CD14-positive monocyte (primary cell): ENCODE results near the gene PER1. TPM values are rescaled to one million over a fixed set of nuclear protein-coding genes. Genes with fewer than 3 reads are reported as not detected.

Source experiments
- DNase-seq, 3 donors: peaks; one replicate each; pipeline ENCODE4 v3.0.0-alpha.2; 2011 to 2022
- H2AFZ ChIP-seq: 2 replicates; pipeline ENCODE4 v1.6.0; 2012; ENCODE audit warnings: mild to moderate bottlenecking, low read depth, low read length, inconsistent platforms; ENCODE audit not compliant: insufficient read depth, poor library complexity, severe bottlenecking
- H3K27ac ChIP-seq, 2 donors: 1 replicate in 1 of 2; 2 replicates in 1 of 2; pipeline ENCODE4 v1.5.1; 2012 to 2013; ENCODE audit warnings: low read length in 2 of 2, control low read depth in 1 of 2, inconsistent platforms in 1 of 2, low read depth in 1 of 2, mild to moderate bottlenecking in 1 of 2
- H3K27me3 ChIP-seq, 2 donors: one replicate each; pipeline versions ENCODE4 v1.6.0 to v1.6.1; 2011 to 2013; ENCODE audit warnings: low read length in 2 of 2; ENCODE audit not compliant: control insufficient read depth in 2 of 2, insufficient read depth in 2 of 2
- H3K36me3 ChIP-seq, 2 donors: replicated peaks in 1 of 2; 1 replicate in 1 of 2; 2 replicates in 1 of 2; pipeline versions ENCODE4 v1.5.1 to v1.6.1; 2012 to 2013; ENCODE audit warnings: low read length in 2 of 2, control low read depth in 1 of 2, inconsistent platforms in 1 of 2, mild to moderate bottlenecking in 1 of 2; ENCODE audit not compliant: insufficient read depth in 2 of 2, control insufficient read depth in 1 of 2
- H3K4me1 ChIP-seq, 2 donors: 1 replicate in 1 of 2; 2 replicates in 1 of 2; pipeline versions ENCODE4 v1.5.1 to v1.6.1; 2012 to 2013; ENCODE audit warnings: low read length in 2 of 2, control low read depth in 1 of 2, inconsistent platforms in 1 of 2, mild to moderate bottlenecking in 1 of 2, moderate library complexity in 1 of 2; ENCODE audit not compliant: insufficient read depth in 2 of 2, control insufficient read depth in 1 of 2
- H3K4me2 ChIP-seq: replicated peaks from 2 replicates; pipeline ENCODE3; 2012; ENCODE audit warnings: low read length, moderate library complexity, mild to moderate bottlenecking; ENCODE audit not compliant: poor library complexity, severe bottlenecking; ENCODE audit errors: extremely low read depth
- H3K4me3 ChIP-seq, 3 experiments: fragments of 200-600 bp in 1 of 3; sonication (generic) in 1 of 3; replicated peaks in 1 of 3; 1 replicate in 2 of 3; 2 replicates in 1 of 3; pipeline ENCODE4 v1.5.1; 2011 to 2013; ENCODE audit warnings: low read length in 3 of 3, mild to moderate bottlenecking in 3 of 3, control low read depth in 2 of 3, low read depth in 2 of 3, inconsistent platforms in 1 of 3, moderate library complexity in 1 of 3
- H3K79me2 ChIP-seq: 2 replicates; pipeline ENCODE4 v1.6.0; 2012; ENCODE audit warnings: mild to moderate bottlenecking, control low read depth, inconsistent platforms, low read length, moderate library complexity; ENCODE audit not compliant: insufficient read depth
- H3K9ac ChIP-seq: 2 replicates; pipeline ENCODE4 v1.6.0; 2017; ENCODE audit warnings: low read length, mild to moderate bottlenecking; ENCODE audit not compliant: insufficient read depth, poor library complexity, severe bottlenecking
- H3K9me3 ChIP-seq, 2 donors: replicated peaks in 1 of 2; 1 replicate in 1 of 2; 2 replicates in 1 of 2; pipeline versions ENCODE4 v1.5.1 to v1.6.1; 2012 to 2013; ENCODE audit warnings: low read length in 2 of 2, control low read depth in 1 of 2; ENCODE audit not compliant: control insufficient read depth in 1 of 2, insufficient read depth in 1 of 2
- H4K20me1 ChIP-seq: 2 replicates; pipeline ENCODE4 v1.6.0; 2012; ENCODE audit warnings: mild to moderate bottlenecking, low read length, control low read depth, moderate library complexity; ENCODE audit not compliant: insufficient read depth
- H3K27ac Mint-ChIP-seq, 7 donors: one replicate each; pipeline ENCODE4 v1.8.0; 2020; ENCODE audit warnings: mild to moderate bottlenecking in 7 of 7, mixed read lengths in 7 of 7, moderate library complexity in 6 of 7, inconsistent platforms in 2 of 7
- H3K27me3 Mint-ChIP-seq, 3 donors: one replicate each; pipeline ENCODE4 v1.8.0; 2021 to 2022; ENCODE audit warnings: low read depth in 3 of 3, mild to moderate bottlenecking in 3 of 3, mixed read lengths in 3 of 3, moderate library complexity in 3 of 3, inconsistent platforms in 1 of 3
- H3K36me3 Mint-ChIP-seq, 2 donors: one replicate each; pipeline ENCODE4 v1.8.0; 2020; ENCODE audit warnings: mixed read lengths in 2 of 2, inconsistent platforms in 1 of 2, mild to moderate bottlenecking in 1 of 2
- H3K4me1 Mint-ChIP-seq: one replicate; pipeline ENCODE4 v1.8.0; 2020; ENCODE audit warnings: mild to moderate bottlenecking, mixed read lengths
- H3K4me3 Mint-ChIP-seq, 2 donors: one replicate each; pipeline ENCODE4 v1.8.0; 2020; ENCODE audit warnings: mild to moderate bottlenecking in 2 of 2, mixed read lengths in 2 of 2, moderate library complexity in 1 of 2
- H3K9me3 Mint-ChIP-seq, 7 donors: one replicate each; pipeline ENCODE4 v1.8.0; 2020 to 2022; ENCODE audit warnings: mixed read lengths in 7 of 7, mild to moderate bottlenecking in 6 of 7, moderate library complexity in 6 of 7, inconsistent platforms in 2 of 7
- WGBS: methylation state at CpG from one replicate; pipeline ENCODE4 v1.1.5; 2013; ENCODE audit warnings: missing lambda C conversion rate; ENCODE audit not compliant: insufficient coverage; 5-methylcytosine and 5-hydroxymethylcytosine counted together
- intact Hi-C, 2 donors: fragments of 100-400 bp; cut with micrococcal nuclease; formaldehyde crosslinking; loops; one replicate each; pipeline versions ENCODE4 v1.15.0 to v1.15.1; 2023
- polyA plus RNA-seq, 3 donors: library from polyadenylated mRNA; depleted of rRNA in 1 of 3; unstranded in 2 of 3; stranded (reverse) in 1 of 3; fragments of 300-500 nt in 2 of 3; fragments of >200 nt in 1 of 3; fragmentation: Illumina TruSeq in 2 of 3; gene quantifications; 1 replicate in 2 of 3; 2 replicates in 1 of 3; pipeline ENCODE4 v1.2.3, GENCODE V29; 2012 to 2021
- TF ChIP-seq, protein P1 (sequence below): fragments of 200-600 bp; IDR thresholded peaks from one replicate; pipeline ENCODE4 v1.8.0; 2022; ENCODE audit warnings: antibody characterized with exemption, mild to moderate bottlenecking

Gene PER1
- polyA plus RNA-seq, 3 donors, result 5.6 to 457 (median 9.6) TPM

- Histone ChIP-seq H2AFZ (no peak overlapping the region), H3K4me1 (peaks cover 15 to 17% of the 10 kb centered on the region in 2 donors), H4K20me1 (peaks cover 2% of the 10 kb centered on the region), H3K4me3 (no peak overlapping the region), H3K4me2 (no peak overlapping the region), H3K36me3 (no peaks in the 10 kb centered on the region), H3K27me3 (peaks cover 0 to 19% of the 10 kb centered on the region in 2 donors), H3K9ac (no peak overlapping the region), H3K27ac (no peak overlapping the region), H3K79me2 (no peaks in the 10 kb centered on the region), H3K9me3 (no peaks in the 10 kb centered on the region)
- H3K27me3 Mint-ChIP-seq, result peaks cover 19 to 42% (median 30%) of the 10 kb centered on the region in 3 donors
- WGBS, result 93% methylated on average over 3 of the region's 4 CpGs
- no peaks in the 10 kb centered on the region for H3K36me3 Mint-ChIP-seq
- H3K9me3 Mint-ChIP-seq, result no peaks in the 10 kb centered on the region
- intact Hi-C loops, result loop anchor here in 1 of 2 donors (10.0 kb wide), 1 partner anchor 161 kb away; the partner anchor contains the start of gene SLC25A35
- no peak for DNase-seq
- H3K4me3 Mint-ChIP-seq, result no peak overlapping the region
- TF ChIP-seq, protein P1, sequence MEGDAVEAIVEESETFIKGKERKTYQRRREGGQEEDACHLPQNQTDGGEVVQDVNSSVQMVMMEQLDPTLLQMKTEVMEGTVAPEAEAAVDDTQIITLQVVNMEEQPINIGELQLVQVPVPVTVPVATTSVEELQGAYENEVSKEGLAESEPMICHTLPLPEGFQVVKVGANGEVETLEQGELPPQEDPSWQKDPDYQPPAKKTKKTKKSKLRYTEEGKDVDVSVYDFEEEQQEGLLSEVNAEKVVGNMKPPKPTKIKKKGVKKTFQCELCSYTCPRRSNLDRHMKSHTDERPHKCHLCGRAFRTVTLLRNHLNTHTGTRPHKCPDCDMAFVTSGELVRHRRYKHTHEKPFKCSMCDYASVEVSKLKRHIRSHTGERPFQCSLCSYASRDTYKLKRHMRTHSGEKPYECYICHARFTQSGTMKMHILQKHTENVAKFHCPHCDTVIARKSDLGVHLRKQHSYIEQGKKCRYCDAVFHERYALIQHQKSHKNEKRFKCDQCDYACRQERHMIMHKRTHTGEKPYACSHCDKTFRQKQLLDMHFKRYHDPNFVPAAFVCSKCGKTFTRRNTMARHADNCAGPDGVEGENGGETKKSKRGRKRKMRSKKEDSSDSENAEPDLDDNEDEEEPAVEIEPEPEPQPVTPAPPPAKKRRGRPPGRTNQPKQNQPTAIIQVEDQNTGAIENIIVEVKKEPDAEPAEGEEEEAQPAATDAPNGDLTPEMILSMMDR, result no peak
- no peak overlapping the region for H3K27ac Mint-ChIP-seq
- H3K4me1 Mint-ChIP-seq, result no peaks in the 10 kb centered on the region
These were observed 18.3 kb downstream of the PER1 start for GRCh38 chr17:8133941-8134340.

DNA sequence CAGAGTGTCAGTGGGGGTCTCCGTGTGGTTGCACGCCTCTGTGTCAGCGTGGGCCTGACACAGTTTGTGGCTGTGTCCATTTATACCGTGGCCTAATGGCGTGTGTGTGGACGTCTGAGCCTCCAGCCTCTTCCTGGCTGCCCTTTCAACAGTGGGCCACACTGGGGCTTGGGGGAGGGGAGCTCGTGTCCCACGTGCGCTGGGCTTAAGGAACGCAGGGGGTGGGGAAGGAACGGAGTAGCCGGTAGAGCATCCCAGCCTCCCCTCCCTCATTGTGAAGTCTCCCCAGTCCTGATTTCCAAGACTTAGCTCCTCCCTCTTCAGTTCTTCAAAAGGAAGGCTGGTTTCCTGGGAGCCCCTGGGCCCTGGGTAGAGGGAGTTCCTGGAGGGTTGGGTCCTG is 18.8 kb downstream of the PER1 start:
- Mint-ChIP-seq H3K36me3 (no peaks in the 10 kb centered on the region), H3K27me3 (peaks cover 23 to 47% (median 35%) of the 10 kb centered on the region in 3 donors), H3K9me3 (no peaks in the 10 kb centered on the region), H3K27ac (no peak overlapping the region), H3K4me1 (no peaks in the 10 kb centered on the region), H3K4me3 (no peak overlapping the region)
- TF ChIP-seq, protein P1, result no peak
- H3K9ac ChIP-seq, result no peak overlapping the region
- peaks cover 1 to 24% of the 10 kb centered on the region in 2 donors for H3K27me3 ChIP-seq
- no peak overlapping the region for H3K4me3 ChIP-seq
- H3K27ac ChIP-seq, result no peak overlapping the region
- H4K20me1 ChIP-seq, result no peaks in the 10 kb centered on the region
- intact Hi-C loops, result loop anchor here in 1 of 2 donors (10.0 kb wide), 1 partner anchor 161 kb away; the partner anchor contains the start of gene SLC25A35
- 89% methylated on average over 4 of the region's 12 CpGs for WGBS
- no peaks in the 10 kb centered on the region for H3K79me2 ChIP-seq
- no peak for DNase-seq
- H3K4me2 ChIP-seq, result no peak overlapping the region
- peaks cover 10 to 12% of the 10 kb centered on the region in 2 donors for H3K4me1 ChIP-seq
- no peaks in the 10 kb centered on the region for H3K9me3 ChIP-seq
- no peak overlapping the region for H2AFZ ChIP-seq
- no peaks in the 10 kb centered on the region for H3K36me3 ChIP-seq
